Measurements from ENCODE around the gene NOM1. TPM values are rescaled to one million over a fixed set of nuclear protein-coding genes. Genes with fewer than 3 reads are reported as not detected.

The NOM1 gene
- total RNA-seq, 1 experiment from 2014 or later, result 18.4 TPM

- H4K20me1 ChIP-seq (ENCODE audit: insufficient read depth, low read depth, low read length), result no peaks in the 10 kb centered on the region
- H2AFZ ChIP-seq (ENCODE audit: low read length), result no peak overlapping the region
- H3K9me3 ChIP-seq (ENCODE audit: low read length), result no peaks in the 10 kb centered on the region
- no peak for DNase-seq
- H3K36me3 ChIP-seq (ENCODE audit: insufficient read depth, low read length), result no peaks in the 10 kb centered on the region
- no peak overlapping the region for H3K9ac ChIP-seq (ENCODE audit: low read length)
- H3K27me3 ChIP-seq (ENCODE audit: low read length), result no peaks in the 10 kb centered on the region
- H3K4me2 ChIP-seq (ENCODE audit: low read depth, low read length, poor library complexity, severe bottlenecking), result no peak overlapping the region
- H3K27ac ChIP-seq (ENCODE audit: low read length), result no peak overlapping the region
- H3K4me3 ChIP-seq (ENCODE audit: low read length), result no peak overlapping the region
- H3K9me2 ChIP-seq (replicated peaks; ENCODE audit: insufficient read depth, low read length), result no peaks in the 10 kb centered on the region
- H3K4me1 ChIP-seq (ENCODE audit: low read length), result peaks cover 6% of the 10 kb centered on the region
- H3K79me2 ChIP-seq (ENCODE audit: low read length), result no peaks in the 10 kb centered on the region
These were observed 67.6 kb downstream of the NOM1 start for GRCh38 chr7:157017149-157017548.

DNA sequence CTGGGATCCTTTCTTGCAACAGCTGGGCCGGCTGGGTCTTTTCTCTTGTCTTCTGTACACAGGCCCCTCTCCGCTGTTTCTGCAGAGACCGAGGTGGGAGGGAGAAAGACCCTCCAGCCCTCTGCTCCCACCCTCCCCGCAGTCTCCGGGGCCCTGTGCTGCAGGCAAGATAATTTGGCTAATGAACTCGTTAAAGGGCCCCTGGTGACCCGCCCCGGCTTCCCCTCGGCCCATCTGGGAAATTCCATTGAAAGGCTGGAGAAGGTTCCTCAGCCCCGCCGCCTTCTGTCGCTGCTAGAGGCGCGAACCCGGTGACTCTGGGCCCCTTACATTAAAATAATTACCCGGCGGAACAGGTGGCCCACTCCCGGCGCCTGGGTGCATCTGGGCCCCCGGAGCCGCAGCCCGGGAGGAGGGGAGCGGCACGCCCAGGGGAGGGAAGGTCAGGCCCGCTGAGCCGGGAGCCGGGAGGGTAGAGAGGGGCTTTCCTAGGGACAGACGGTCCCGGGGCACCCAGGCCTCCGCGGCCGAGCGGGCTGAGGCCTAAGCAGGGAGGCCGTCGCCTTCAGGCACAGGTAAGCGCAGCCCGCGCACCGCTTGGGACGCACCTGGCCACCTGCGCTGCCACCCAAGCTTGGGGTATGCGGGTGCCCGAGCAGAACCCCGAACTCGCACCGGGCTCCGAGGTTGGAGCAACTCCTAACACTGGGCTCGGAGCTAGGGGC lies 68.3 kb downstream of the NOM1 start:
- no peaks in the 10 kb centered on the region for H3K27me3 ChIP-seq (ENCODE audit: low read length)
- H3K4me3 ChIP-seq (ENCODE audit: low read length), result no peak overlapping the region
- no peaks in the 10 kb centered on the region for H3K9me2 ChIP-seq (replicated peaks; ENCODE audit: insufficient read depth, low read length)
- no peaks in the 10 kb centered on the region for H3K79me2 ChIP-seq (ENCODE audit: low read length)
- no peak overlapping the region for H2AFZ ChIP-seq (ENCODE audit: low read length)
- H3K27ac ChIP-seq (ENCODE audit: low read length), result no peak overlapping the region
- no peak for DNase-seq
- no peak overlapping the region for H3K4me2 ChIP-seq (ENCODE audit: low read depth, low read length, poor library complexity, severe bottlenecking)
- no peaks in the 10 kb centered on the region for H3K9me3 ChIP-seq (ENCODE audit: low read length)
- no peaks in the 10 kb centered on the region for H3K36me3 ChIP-seq (ENCODE audit: insufficient read depth, low read length)
- no peak overlapping the region for H3K9ac ChIP-seq (ENCODE audit: low read length)
- H4K20me1 ChIP-seq (ENCODE audit: insufficient read depth, low read depth, low read length), result no peaks in the 10 kb centered on the region
- peaks cover 6% of the 10 kb centered on the region for H3K4me1 ChIP-seq (ENCODE audit: low read length)

DNA sequence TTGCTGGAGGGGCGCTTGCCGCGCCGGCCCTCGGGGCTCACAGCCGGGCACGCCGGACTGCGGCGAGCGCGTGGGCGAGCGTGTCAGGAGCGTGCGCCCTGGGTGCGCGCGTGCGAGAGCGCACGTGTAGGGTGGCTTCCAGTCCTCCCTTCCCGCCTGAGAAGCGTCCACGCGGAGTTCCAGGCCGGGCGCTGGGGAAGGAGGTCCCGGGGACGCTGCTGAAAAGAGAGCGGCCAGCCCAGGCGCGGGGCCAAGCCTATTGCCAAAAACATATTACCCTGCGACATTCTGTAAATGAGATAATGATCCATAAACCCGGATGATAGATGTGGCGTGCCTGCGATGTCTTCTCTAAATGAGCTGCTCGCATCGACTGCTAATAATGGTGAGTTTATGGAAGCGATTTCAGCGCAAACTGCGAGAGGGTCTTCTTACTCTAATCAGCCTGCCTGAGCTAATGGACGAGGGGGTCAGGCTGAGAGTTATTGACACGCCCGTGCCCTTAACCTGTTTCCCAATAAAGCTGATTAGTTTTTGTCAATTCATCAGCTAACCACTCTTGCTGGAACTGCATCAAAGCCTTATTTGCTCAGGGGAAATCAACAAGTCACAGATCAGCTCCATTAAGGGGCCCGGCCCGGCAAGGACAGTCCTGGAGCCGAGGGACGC lies 69.0 kb downstream of the NOM1 start:
- Histone ChIP-seq H3K9ac (ENCODE audit: low read length) (no peak overlapping the region), H3K4me1 (ENCODE audit: low read length) (peaks cover 6% of the 10 kb centered on the region), H3K27me3 (ENCODE audit: low read length) (no peaks in the 10 kb centered on the region), H3K79me2 (ENCODE audit: low read length) (no peaks in the 10 kb centered on the region), H3K9me2 (replicated peaks; ENCODE audit: insufficient read depth, low read length) (no peaks in the 10 kb centered on the region), H3K4me3 (ENCODE audit: low read length) (no peak overlapping the region), H3K27ac (ENCODE audit: low read length) (no peak overlapping the region), H2AFZ (ENCODE audit: low read length) (no peak overlapping the region), H3K36me3 (ENCODE audit: insufficient read depth, low read length) (no peaks in the 10 kb centered on the region), H4K20me1 (ENCODE audit: insufficient read depth, low read depth, low read length) (no peaks in the 10 kb centered on the region), H3K4me2 (ENCODE audit: low read depth, low read length, poor library complexity, severe bottlenecking) (no peak overlapping the region), H3K9me3 (ENCODE audit: low read length) (no peaks in the 10 kb centered on the region)
- DNase-seq, result no peak

DNA sequence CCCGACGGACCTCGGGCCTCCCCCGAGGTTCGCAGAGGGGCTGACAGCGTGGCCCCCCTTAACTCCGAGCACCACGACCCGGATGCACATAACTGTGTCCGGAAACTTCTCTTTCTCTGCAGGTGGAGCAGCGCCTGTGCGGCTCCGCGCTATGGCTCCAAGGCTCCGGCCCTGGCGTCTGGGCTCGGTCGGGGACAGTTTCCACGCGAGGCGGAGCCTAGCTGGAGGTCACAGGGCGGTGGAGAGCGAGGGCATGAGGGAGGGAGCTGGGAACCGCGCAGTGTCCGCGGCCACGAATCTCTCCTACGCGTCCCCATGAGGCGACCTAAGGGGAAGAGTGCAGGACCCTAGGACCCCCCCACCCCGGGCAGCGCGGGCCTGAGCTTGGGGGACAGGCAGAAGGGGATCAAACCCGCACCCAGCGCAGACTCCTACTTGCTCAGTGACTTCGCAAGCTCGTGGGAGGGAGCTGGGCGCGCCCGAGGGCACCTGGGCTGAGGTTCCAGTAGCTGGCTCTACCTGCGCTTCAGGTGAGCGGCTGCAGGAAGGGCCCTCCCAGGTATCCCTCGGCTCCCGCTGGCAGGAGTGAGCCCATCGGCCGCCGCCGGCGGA lies 69.6 kb downstream of the NOM1 start:
- Histone ChIP-seq H3K79me2 (ENCODE audit: low read length) (no peaks in the 10 kb centered on the region), H3K9me3 (ENCODE audit: low read length) (no peaks in the 10 kb centered on the region), H4K20me1 (ENCODE audit: insufficient read depth, low read depth, low read length) (no peaks in the 10 kb centered on the region), H3K9ac (ENCODE audit: low read length) (no peak overlapping the region), H3K36me3 (ENCODE audit: insufficient read depth, low read length) (no peaks in the 10 kb centered on the region), H3K27me3 (ENCODE audit: low read length) (no peaks in the 10 kb centered on the region), H3K4me1 (ENCODE audit: low read length) (peaks cover 6% of the 10 kb centered on the region), H3K27ac (ENCODE audit: low read length) (no peak overlapping the region), H3K9me2 (replicated peaks; ENCODE audit: insufficient read depth, low read length) (no peaks in the 10 kb centered on the region), H2AFZ (ENCODE audit: low read length) (no peak overlapping the region), H3K4me2 (ENCODE audit: low read depth, low read length, poor library complexity, severe bottlenecking) (no peak overlapping the region), H3K4me3 (ENCODE audit: low read length) (no peak overlapping the region)
- DNase-seq, result no peak

DNA sequence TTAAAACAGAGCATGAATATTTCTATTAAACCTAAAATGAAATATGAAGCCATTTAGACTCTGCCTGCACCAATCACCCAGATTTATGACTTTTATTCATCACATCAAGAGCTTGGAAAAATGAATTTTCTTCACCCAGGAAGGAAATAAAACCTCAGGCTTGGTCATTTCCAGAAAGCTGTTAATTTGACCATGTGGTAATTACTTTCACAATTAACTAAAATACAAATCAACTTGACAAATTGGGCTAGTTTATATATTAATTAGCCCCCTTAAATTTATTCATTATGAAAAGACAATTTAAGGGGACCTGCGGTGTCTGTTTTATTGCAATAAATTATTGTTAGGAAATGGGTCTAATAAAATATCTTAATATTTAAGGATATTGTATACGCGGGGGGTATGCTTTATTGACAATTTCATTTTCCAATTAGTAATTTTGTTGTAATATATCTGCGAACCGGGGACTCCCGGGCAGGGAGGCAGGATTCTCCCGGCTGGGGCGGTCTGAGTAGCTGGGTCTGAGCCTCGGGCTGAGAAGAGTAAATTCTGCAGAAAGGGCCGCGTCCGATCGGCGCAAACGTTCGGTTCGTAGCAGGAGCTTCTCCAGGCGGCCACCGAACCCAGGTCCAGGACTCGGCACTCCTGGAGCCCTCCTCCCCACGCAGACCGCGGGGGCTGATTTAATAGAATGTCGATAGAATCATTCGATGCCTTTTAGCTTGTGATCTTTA lies 70.4 kb downstream of the NOM1 start:
- H3K9me3 ChIP-seq (ENCODE audit: low read length), result no peaks in the 10 kb centered on the region
- no peaks in the 10 kb centered on the region for H3K9me2 ChIP-seq (replicated peaks; ENCODE audit: insufficient read depth, low read length)
- no peaks in the 10 kb centered on the region for H4K20me1 ChIP-seq (ENCODE audit: insufficient read depth, low read depth, low read length)
- no peaks in the 10 kb centered on the region for H3K36me3 ChIP-seq (ENCODE audit: insufficient read depth, low read length)
- H3K27me3 ChIP-seq (ENCODE audit: low read length), result no peaks in the 10 kb centered on the region
- H2AFZ ChIP-seq (ENCODE audit: low read length), result no peak overlapping the region
- no peak overlapping the region for H3K4me3 ChIP-seq (ENCODE audit: low read length)
- peaks cover 6% of the 10 kb centered on the region for H3K4me1 ChIP-seq (ENCODE audit: low read length)
- no peaks in the 10 kb centered on the region for H3K79me2 ChIP-seq (ENCODE audit: low read length)
- no peak overlapping the region for H3K4me2 ChIP-seq (ENCODE audit: low read depth, low read length, poor library complexity, severe bottlenecking)
- no peak overlapping the region for H3K9ac ChIP-seq (ENCODE audit: low read length)
- no peak for DNase-seq
- H3K27ac ChIP-seq (ENCODE audit: low read length), result no peak overlapping the region

DNA sequence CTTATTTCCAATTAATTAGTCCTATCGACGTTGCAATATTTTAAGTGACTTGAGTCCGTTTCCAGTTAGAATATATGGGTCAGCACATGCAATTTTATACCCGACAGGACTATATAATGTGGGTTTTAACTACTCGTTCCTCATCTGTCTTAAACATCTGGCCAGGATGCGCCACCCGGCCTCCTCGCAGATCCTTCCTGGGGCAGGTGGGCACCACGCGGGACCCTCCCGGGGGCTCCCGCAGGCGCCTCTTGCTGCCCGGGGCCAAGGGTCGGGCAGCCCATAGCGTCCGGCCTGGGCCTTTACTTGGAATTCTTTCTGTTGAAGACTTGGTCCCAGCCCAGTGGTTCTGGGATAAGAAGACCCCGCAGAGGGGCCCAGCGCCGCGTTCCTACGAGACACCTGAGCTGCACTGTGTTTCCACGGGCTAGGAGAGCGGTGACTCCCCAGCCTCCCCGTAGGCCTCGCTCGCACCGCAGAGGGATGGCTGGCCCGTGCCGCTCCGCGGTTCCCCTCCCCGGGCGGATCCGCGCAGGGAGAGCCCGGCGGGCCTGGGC lies 71.1 kb downstream of the NOM1 start:
- H3K27ac ChIP-seq (ENCODE audit: low read length), result no peak overlapping the region
- H3K4me1 ChIP-seq (ENCODE audit: low read length), result peaks cover under 1% of the 10 kb centered on the region; the same call in 1 of the 2 replicates
- no peak overlapping the region for H3K9ac ChIP-seq (ENCODE audit: low read length)
- no peak overlapping the region for H3K4me2 ChIP-seq (ENCODE audit: low read depth, low read length, poor library complexity, severe bottlenecking)
- H3K36me3 ChIP-seq (ENCODE audit: insufficient read depth, low read length), result no peaks in the 10 kb centered on the region
- H3K79me2 ChIP-seq (ENCODE audit: low read length), result no peaks in the 10 kb centered on the region
- DNase-seq, result no peak
- no peaks in the 10 kb centered on the region for H3K27me3 ChIP-seq (ENCODE audit: low read length)
- H4K20me1 ChIP-seq (ENCODE audit: insufficient read depth, low read depth, low read length), result no peaks in the 10 kb centered on the region
- H3K9me3 ChIP-seq (ENCODE audit: low read length), result no peaks in the 10 kb centered on the region
- H3K9me2 ChIP-seq (replicated peaks; ENCODE audit: insufficient read depth, low read length), result no peaks in the 10 kb centered on the region
- H3K4me3 ChIP-seq (ENCODE audit: low read length), result no peak overlapping the region
- no peak overlapping the region for H2AFZ ChIP-seq (ENCODE audit: low read length)

DNA sequence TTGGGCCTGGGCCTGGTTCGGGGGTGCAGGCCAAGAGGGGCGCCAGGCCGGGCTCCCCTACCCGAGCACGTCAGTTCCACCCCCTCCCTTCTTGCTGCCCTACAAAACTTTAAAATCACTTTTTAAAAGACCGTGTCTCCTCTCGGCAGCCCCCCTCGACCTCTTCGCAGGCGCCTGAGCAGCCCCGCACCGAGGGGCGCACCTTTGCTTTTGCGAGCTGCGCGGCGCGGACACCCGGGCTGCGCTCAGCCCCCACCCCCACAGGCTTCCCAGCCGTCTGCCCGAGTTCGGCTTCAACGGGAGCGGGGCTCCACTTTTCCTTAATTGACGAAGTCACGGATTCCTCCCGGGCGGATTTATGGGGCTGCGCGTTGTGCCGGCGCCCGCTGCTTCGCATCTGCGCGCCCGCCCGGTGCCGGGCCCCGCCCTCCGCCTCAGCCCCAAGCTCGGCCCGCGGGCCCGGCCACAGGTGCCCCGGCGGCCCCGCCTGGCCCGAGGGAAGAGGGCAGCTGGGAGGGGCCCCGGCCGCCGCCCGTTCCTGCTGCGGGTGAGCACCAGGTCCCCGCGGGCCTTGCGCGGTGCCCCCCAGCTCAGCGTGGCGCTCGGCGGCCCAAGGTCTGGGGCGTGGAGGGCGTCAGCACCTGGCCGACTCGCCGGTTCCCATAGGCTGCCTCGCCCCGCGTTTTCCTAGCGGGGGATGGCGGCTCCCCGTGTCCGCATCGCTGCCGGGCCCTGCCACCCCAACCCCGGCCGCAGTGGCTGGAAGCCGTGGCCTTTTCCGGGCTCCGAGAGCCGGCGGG lies 71.8 kb downstream of the NOM1 start:
- Histone ChIP-seq H4K20me1 (ENCODE audit: insufficient read depth, low read depth, low read length) (no peaks in the 10 kb centered on the region), H2AFZ (ENCODE audit: low read length) (no peak overlapping the region), H3K9ac (ENCODE audit: low read length) (no peak overlapping the region), H3K9me2 (replicated peaks; ENCODE audit: insufficient read depth, low read length) (no peaks in the 10 kb centered on the region), H3K4me1 (ENCODE audit: low read length) (no peaks in the 10 kb centered on the region), H3K4me2 (ENCODE audit: low read depth, low read length, poor library complexity, severe bottlenecking) (no peak overlapping the region), H3K36me3 (ENCODE audit: insufficient read depth, low read length) (no peaks in the 10 kb centered on the region), H3K9me3 (ENCODE audit: low read length) (no peaks in the 10 kb centered on the region), H3K79me2 (ENCODE audit: low read length) (no peaks in the 10 kb centered on the region), H3K27me3 (ENCODE audit: low read length) (no peaks in the 10 kb centered on the region), H3K4me3 (ENCODE audit: low read length) (no peak overlapping the region), H3K27ac (ENCODE audit: low read length) (no peak overlapping the region)
- no peak for DNase-seq
